ENCODE results near the gene CAMK1D.
"Not testable (repeated sequence)": the region's sequence is repeated elsewhere in the genome, so short reads cannot be mapped to it uniquely, and the experiment has no call there.

Gene CAMK1D

DNA sequence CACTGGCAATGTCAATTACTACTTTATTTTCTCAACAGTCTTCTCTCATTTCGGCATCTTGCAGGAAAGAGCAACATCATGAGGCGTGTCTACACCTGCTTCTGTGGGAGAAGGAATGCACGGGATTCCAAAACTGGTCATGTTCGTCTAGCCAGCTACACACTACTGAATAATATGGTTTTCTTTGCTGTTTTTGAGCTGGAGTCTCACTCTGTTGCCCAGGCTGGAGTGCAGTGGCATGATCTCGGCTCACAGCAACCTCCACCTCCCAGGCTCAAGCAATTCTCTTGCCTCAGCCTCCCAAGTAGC, 376.2 kb downstream of the CAMK1D start:
- not testable (repeated sequence) for DNase-seq (ENCODE audit: low read depth)

DNA sequence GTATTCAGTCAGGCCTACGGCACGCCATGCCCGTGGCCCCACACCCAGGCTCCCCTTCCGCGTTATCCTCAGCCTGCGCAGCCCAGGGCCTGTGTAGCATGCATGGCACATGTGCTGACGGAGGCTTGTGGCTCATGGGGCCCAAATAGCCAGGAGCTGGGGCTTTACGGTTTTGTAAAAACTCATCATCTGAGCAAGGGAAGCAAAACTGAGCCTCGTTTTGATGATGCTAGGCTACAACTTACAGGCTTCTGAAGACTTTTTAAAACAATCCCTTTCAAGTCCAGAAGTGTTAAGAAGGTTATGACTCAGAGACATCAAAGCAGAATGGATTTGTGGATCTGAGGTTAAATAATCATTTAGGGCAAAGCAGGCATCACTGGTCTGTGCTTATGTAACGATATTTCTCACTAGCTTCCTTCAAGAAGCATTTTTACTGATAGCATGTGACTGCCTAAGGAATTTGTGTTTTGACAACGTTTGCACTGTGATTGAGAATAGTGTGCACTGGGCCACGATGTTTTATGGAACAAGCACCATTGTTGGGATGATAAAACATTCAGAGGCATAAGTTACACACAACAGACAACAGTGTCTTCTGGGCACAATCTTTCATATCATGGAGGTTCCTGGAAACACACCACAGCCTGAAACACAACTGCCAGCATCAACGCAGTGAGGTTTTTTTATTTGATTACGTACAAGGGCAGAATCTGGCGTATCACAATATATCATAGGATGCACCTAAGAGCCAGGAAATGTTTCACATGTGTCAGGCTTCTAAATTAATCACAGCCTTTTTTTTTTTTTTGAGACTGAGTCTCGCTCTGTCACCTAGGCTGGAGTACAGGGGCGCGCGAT, 377.9 kb downstream of the CAMK1D start:
- no peak for DNase-seq (ENCODE audit: low read depth)

- DNase-seq (ENCODE audit: low read depth): no peak
Observed at GRCh38 chr10:12727832-12728215, 378.5 kb downstream of the CAMK1D start.

DNA sequence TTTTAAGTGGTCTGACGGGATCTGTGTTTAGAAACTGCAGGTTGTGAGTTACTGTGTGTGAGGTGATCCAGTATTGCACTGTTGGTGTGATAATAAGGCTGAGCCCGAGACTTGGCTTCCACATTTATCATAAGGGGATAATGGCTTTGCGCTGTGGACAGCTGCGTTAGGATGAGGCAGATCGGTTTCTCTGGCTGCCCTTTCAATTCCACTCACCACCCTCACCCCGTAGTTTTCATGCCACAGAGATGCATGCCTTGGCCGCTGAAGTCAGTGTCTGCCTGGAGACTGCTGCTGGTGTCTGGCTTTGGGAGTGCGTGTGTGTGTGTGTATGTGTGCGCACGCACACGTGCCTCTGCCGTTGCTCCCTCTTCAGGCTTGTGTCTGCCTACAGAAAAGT, 379.1 kb downstream of the CAMK1D start:
- no peak for DNase-seq (ENCODE audit: low read depth)

DNA sequence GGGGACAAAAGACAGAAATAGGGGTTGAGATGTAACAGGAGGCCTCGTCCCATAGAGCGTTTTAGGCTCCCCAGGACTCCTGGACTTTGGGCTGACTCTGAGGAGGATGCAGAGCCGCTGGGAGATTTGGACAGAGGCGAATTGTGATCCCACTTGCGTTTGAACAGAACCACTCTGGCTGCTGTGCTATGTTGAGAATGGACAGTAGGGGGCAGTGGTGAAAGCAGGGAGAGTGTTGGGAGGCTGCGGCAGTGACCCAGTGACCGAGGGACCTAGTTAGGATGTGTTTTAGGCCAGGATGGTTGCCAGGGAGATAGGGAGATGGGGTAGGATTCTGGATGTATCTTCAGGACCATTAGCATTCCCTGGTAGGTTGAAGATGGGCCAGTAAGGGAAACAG, 380.5 kb downstream of the CAMK1D start:
- no peak for DNase-seq (ENCODE audit: low read depth)

DNA sequence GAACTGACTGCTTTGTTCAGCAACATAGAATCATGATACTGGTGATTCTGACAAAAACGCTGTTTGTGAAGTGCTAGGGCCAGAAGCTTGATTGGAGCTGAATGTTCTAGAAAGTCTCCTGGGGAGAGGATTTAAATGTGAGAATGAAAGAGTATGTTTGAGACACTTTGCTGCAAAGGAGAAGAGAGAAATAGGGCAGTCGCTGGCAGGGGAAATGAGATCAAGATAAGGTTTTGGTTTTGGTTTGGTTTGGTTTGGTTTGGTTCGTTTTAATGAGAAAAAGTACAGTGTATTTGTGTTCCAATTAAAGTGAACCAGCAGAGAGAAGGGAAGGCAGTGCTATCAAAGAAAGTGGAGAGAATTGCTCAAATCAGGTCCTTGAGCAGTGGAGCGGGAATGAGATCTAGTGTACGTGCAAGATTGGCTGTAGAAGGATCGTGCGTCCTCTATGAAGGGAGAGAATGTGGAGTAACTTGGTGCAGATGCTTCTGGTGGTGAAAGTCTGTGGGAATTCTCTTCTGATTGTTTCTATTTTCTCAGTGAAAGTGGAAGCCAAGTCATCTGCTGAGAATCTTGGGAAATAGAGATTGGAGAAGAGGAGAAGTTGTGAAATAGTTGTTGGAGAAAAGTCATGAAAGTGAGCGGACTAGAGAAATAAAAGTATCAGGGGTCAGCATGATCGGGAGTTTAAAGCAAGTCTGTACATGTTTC, 381.6 kb downstream of the CAMK1D start:
- no peak for DNase-seq (ENCODE audit: low read depth)

GRCh38 chr10:12733271-12733670, 383.9 kb downstream of the CAMK1D start:
- DNase-seq (ENCODE audit: low read depth): no peak

GRCh38 chr10:12735843-12736462, 386.6 kb downstream of the CAMK1D start:
- no peak for DNase-seq (ENCODE audit: low read depth)

- DNase-seq (ENCODE audit: low read depth): no peak
Observed at GRCh38 chr10:12740813-12741212, 391.5 kb downstream of the CAMK1D start.

GRCh38 chr10:12741360-12741804, 392.0 kb downstream of the CAMK1D start:
- no peak for DNase-seq (ENCODE audit: low read depth)

DNA sequence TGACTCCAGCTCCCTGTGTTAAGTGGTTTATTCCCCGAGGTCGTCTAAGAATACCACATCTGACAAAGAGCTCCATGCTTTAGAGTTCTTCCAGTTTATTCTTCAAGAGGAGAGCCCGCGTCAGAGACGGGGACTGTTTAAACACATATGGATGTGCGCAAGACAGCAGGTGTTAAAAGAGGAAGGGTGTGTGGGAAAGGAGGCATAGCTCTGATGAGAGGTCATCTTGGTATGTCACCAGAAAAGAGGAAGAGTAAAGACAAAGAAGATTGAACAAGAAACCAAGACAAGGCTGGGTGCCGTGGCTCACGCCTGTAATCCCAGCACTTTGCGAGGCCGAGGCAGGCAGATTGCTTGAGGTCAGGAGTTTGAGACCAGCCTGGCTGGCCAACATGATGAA, 393.4 kb downstream of the CAMK1D start:
- DNase-seq (ENCODE audit: low read depth): no peak

DNA sequence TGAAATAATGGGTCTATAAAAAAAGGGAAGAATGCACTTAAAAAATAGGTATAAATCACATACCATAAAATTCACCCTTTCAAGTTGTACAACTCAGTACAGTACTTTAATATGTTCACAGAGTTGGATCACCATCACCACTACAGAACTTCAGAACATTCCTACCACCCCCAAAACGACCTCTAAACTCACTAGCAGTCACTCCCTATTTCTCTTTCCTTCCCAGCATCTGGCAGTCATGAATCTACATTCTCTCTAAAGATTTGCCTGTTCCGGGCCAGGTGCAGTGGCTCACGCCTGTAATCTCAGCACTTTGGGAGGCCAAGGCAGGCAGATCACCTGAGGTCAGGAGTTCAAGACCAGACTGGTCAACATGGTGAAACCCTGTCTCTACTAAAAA, 394.1 kb downstream of the CAMK1D start:
- not testable (repeated sequence) for DNase-seq (ENCODE audit: low read depth)

DNA sequence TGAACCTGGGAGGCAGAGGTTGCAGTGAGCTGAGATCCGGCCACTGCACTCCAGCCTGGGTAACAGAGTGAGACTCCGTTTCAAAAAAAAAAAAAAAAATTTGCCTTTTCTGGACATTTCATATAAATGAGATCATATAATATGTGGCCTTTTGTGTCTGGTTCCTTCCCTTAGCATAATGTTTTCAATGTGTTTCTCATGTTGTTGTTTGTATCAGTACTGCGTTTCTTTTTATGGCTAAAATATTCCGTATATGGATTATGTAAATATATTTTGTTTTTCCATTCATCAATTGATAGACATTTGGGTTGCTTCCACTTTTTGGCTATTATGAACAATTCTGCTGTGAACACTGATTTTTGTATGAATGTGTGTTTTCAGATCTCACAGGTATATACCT, 394.6 kb downstream of the CAMK1D start:
- no peak for DNase-seq (ENCODE audit: low read depth)

GRCh38 chr10:12748186-12748585, 398.8 kb downstream of the CAMK1D start:
- DNase-seq (ENCODE audit: low read depth): no peak

DNA sequence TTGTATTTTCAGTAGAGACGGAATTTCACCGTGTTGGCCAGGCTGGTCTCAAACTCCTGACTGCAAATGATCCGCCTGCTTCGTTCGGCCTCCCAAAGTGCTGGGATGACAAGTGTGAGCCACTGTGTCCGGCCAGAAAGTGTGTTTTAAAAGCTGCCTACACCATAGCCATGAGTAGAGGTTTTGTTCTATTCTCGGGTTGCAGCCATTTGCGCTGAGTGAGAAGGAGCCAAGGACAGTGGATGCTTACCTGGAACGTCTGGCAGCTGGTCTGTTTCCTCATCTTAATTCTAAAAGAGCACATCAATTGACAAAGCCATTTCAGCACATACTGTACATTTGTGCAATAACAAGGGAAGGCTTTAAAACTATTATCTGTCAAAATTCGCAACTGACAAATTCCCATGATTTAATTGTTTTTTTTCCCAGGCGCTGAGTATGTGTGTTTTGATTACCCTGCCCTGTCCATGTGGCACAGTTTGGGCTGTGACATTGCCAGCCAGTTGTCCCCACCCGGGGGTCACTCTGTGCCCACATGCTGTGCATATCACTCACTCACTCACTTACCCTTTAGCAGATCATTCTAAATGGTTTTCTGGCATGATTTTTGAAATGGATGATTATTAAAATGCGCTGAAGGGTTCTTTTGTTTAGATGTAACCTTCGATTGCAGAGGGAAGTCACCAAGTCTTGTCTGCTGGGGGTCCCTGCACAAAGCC, 400.6 kb downstream of the CAMK1D start:
- no peak for DNase-seq (ENCODE audit: low read depth)

DNA sequence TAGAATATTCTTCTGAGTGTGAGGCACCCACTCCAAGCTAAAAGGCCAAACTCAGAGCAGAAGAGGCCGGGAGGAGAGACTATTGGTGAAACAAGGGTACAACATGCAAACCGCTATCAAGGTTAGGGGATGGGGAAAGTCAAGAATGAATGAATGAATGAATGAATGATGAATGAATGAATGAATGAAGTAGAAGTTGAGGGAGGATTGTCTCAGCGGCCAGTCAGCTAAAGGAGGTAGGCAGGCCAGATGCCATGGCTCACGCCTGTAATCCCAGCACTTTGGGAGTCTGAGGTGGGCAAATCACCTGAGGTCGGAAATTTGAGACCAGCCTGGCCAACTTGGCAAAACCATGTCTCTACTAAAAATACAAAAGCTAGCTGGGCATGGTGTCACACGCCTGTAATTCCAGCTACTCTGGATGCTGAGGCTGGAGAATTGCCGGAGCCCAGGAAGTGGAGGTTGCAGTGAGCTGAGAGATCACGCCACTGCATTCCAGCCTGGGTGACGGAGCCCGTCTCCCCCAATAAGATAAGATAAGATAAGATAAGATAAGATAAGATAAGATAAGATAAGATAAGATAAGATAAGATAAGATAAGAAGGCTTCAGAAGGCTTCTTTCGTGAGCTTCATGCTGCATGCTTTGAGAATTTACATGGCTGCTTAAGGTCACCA, 401.3 kb downstream of the CAMK1D start:
- no peak for DNase-seq (ENCODE audit: low read depth)

GRCh38 chr10:12755075-12755474, 405.7 kb downstream of the CAMK1D start:
- DNase-seq (ENCODE audit: low read depth): no peak

DNA sequence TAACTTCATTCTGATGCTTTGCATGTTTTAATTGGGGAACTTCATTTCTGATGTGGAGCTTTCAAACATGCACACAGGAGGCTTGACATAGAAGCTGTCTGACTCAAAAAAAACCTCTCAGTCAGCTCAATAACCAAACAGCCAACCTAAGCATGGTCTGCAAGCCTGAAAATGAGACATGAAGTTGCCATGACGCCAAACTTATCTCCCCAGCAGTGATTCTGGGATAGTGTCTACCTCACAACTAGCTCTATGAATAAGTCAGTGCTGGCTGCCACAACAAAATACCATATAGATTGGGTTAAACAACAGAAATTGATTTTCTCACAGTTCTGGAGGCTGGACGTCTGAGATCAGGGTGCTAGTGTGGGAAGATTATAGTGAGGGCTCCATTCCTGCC, 408.0 kb downstream of the CAMK1D start:
- no peak for DNase-seq (ENCODE audit: low read depth)

GRCh38 chr10:12758271-12758670, 408.9 kb downstream of the CAMK1D start:
- DNase-seq (ENCODE audit: low read depth): no peak

DNA sequence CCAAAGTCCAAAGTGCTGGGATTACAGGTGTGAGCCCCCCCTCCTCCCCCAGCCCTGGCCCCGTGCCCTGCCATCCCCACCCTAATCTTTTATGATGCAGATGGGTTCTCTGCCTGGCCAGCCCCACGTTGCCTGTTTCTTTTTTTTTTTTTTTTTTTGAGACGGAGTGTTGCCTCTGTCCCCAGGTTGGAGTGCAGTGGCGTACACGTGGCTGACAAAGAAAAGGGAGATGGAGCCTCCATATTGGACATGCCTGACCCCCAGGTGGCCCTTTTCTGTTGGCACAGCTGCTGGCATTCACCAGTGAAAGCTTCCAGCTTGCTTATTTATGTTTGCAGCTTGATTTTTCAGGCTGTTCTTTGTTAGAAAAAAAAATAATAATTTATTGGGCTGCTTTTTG, 416.9 kb downstream of the CAMK1D start:
- no peak for DNase-seq (ENCODE audit: low read depth)

- no peak for DNase-seq (ENCODE audit: low read depth)
Observed at GRCh38 chr10:12768156-12769100, 419.1 kb downstream of the CAMK1D start.

All from stimulated activated CD8-positive, alpha-beta memory T cell treated with anti-CD3 and anti-CD28 coated beads, Interleukin-15, amount 100 ng/mL, for 1 hour (primary cell).